WTC11 (cell line): ENCODE data around the gene FGF5.

ENCODE experiments used
- CTCF ChIP-seq: fragments of 200-600 bp; IDR thresholded peaks from 2 replicates; pipeline ENCODE4 v1.8.0; 2022; ENCODE audit warnings: antibody characterized with exemption
- JUN ChIP-seq: sonication (generic); formaldehyde crosslinking; IDR thresholded peaks from 2 replicates; pipeline ENCODE4 v1.8.0; 2023; ENCODE audit warnings: mild to moderate bottlenecking, missing genetic modification reagents
- MYBL2 ChIP-seq: sonication (generic); formaldehyde crosslinking; IDR thresholded peaks from 2 replicates; pipeline ENCODE4 v1.8.1; 2023; ENCODE audit warnings: mild to moderate bottlenecking, moderate library complexity, missing genetic modification reagents
- NFYB ChIP-seq: sonication (generic); formaldehyde crosslinking; conservative IDR thresholded peaks from 2 replicates; pipeline ENCODE4 v1.8.0; 2022; ENCODE audit warnings: low read depth, missing genetic modification reagents
- NR2C2 ChIP-seq: sonication (generic); formaldehyde crosslinking; IDR thresholded peaks from 2 replicates; pipeline ENCODE4 v1.8.0; 2022; ENCODE audit warnings: mild to moderate bottlenecking, missing genetic modification reagents
- ZNF263 ChIP-seq: sonication (generic); formaldehyde crosslinking; IDR thresholded peaks from 2 replicates; pipeline ENCODE4 v1.8.1; 2022; ENCODE audit warnings: low read depth, mild to moderate bottlenecking, moderate library complexity, missing genetic modification reagents
- TF ChIP-seq, protein P1 (sequence below): sonication (generic); formaldehyde crosslinking; IDR thresholded peaks from 2 replicates; pipeline ENCODE4 v1.8.0; 2022; ENCODE audit warnings: mild to moderate bottlenecking, missing genetic modification reagents

DNA sequence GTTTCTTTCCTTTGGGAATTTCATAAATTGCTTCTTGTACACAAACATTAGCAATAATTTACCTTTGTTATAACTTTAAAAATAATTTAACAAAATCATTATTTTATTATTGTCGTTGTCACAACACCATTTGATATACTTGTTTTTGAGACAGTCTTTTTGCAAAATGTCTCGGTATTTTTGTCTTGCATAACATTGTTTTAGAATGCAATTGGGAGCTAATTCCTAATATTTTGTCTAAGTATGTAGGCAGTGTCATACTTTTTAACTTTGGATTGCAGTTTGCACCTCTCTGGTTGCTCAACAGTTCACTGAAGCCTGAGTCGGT, 68.7 kb downstream of the FGF5 start:
- no peak for TF ChIP-seq CTCF
- no peak for TF ChIP-seq NFYB (CRISPR knock-in tag)
- no peak for TF ChIP-seq JUN (CRISPR knock-in tag)
- TF ChIP-seq NR2C2 (CRISPR knock-in tag): no peak
- no peak for TF ChIP-seq MYBL2 (CRISPR knock-in tag)
- TF ChIP-seq, protein P1, sequence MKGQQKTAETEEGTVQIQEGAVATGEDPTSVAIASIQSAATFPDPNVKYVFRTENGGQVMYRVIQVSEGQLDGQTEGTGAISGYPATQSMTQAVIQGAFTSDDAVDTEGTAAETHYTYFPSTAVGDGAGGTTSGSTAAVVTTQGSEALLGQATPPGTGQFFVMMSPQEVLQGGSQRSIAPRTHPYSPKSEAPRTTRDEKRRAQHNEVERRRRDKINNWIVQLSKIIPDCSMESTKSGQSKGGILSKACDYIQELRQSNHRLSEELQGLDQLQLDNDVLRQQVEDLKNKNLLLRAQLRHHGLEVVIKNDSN (CRISPR knock-in tag): no peak
- TF ChIP-seq ZNF263 (CRISPR knock-in tag): no peak
